Vagina (tissue), 2 donors: ENCODE results near the gene AP2M1.

ENCODE experiments used
- CTCF ChIP-seq, 3 experiments: fragments of 450-650 bp in 2 of 3; fragments of 200-600 bp in 1 of 3; sonication (generic) in 1 of 3; IDR thresholded peaks; one replicate each; pipeline ENCODE4 v1.5.1; 2017 to 2019; ENCODE audit warnings: antibody characterized with exemption in 3 of 3, mild to moderate bottlenecking in 2 of 3, moderate library complexity in 2 of 3
- POLR2A ChIP-seq, 2 donors: fragments of 450-650 bp; IDR thresholded peaks; one replicate each; pipeline ENCODE4 v1.6.1; 2017; ENCODE audit warnings: antibody characterized with exemption in 2 of 2, mild to moderate bottlenecking in 2 of 2, moderate library complexity in 2 of 2
- POLR2AphosphoS5 ChIP-seq, 2 donors: sonication (generic); formaldehyde crosslinking; IDR thresholded peaks; one replicate each; pipeline ENCODE4 v1.9.0; 2017; ENCODE audit warnings: antibody characterized with exemption in 2 of 2, mild to moderate bottlenecking in 2 of 2, low read depth in 1 of 2; ENCODE audit not compliant: insufficient read depth in 1 of 2

DNA sequence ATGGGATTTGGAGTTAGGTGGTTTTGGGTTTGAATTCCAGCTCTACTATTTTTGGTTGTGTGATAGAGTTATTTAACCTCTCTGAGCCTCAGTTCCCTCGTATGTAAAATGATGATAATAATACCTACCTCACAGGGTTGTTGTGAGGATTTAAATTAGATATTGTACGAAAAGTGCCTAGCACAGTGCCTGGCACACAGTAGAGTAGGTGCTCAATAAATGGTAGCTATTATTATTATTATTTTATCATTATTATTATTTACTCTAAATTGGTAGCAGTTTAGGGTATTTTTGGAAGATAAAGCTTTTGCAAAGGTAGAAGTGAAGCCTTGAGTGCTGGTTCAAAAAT is 1.3 kb upstream of the AP2M1 start:
- TF ChIP-seq CTCF (IDR thresholded peaks at IDR 0.05) (no peak), POLR2A (IDR thresholded peaks at IDR 0.05) (no peak), POLR2AphosphoS5 (IDR thresholded peaks at IDR 0.05; ENCODE audit: insufficient read depth in 1 of 2, low read depth in 1 of 2) (no peak)
